Lung (tissue), 12 donors: Measurements from ENCODE around the gene RHOT2. TPM values are rescaled to one million over a fixed set of nuclear protein-coding genes. Genes with fewer than 3 reads are reported as not detected.

Experiments used
- ATAC-seq: fragments of 200-7000 bp; cut with Tn5 transposase; one replicate; pipeline ENCODE4 v1.9.1; 2020; ENCODE audit warnings: moderate number of reproducible peaks; ENCODE audit not compliant: insufficient read depth, low FRiP score
- DNase-seq, 3 donors: peaks; one replicate each; pipeline ENCODE4 v3.0.0-alpha.2; 2013 to 2017
- H3K27ac ChIP-seq, 2 donors: one replicate each; pipeline ENCODE4 v1.5.1; 2013; ENCODE audit warnings: mild to moderate bottlenecking in 2 of 2, moderate library complexity in 2 of 2, control low read depth in 1 of 2, inconsistent platforms in 1 of 2, low read depth in 1 of 2, low read length in 1 of 2
- H3K27me3 ChIP-seq, 3 donors: one replicate each; pipeline ENCODE4 v1.5.1; 2013; ENCODE audit warnings: low read length in 2 of 3; ENCODE audit not compliant: control insufficient read depth in 3 of 3, insufficient read depth in 3 of 3
- H3K36me3 ChIP-seq, 4 donors: one replicate each; pipeline ENCODE4 v1.5.1; 2013; ENCODE audit warnings: low read length in 4 of 4, mild to moderate bottlenecking in 1 of 4, moderate library complexity in 1 of 4; ENCODE audit not compliant: control insufficient read depth in 4 of 4, insufficient read depth in 4 of 4
- H3K4me1 ChIP-seq, 5 donors: one replicate each; pipeline ENCODE4 v1.5.1; 2013; ENCODE audit warnings: low read length in 5 of 5, mild to moderate bottlenecking in 2 of 5, moderate library complexity in 1 of 5; ENCODE audit not compliant: control insufficient read depth in 5 of 5, insufficient read depth in 5 of 5
- H3K4me3 ChIP-seq: one replicate; pipeline ENCODE4 v1.5.1; 2013; ENCODE audit warnings: mild to moderate bottlenecking, control low read depth, moderate library complexity
- H3K9ac ChIP-seq, 2 donors: one replicate each; pipeline ENCODE4 v1.5.1; 2013; ENCODE audit warnings: low read length in 2 of 2, control low read depth in 1 of 2; ENCODE audit not compliant: insufficient read depth in 1 of 2
- H3K9me3 ChIP-seq, 4 donors: one replicate each; pipeline ENCODE4 v1.5.1; 2013; ENCODE audit warnings: low read length in 3 of 4, mild to moderate bottlenecking in 1 of 4, moderate library complexity in 1 of 4; ENCODE audit not compliant: control insufficient read depth in 4 of 4, insufficient read depth in 3 of 4
- CTCF ChIP-seq: IDR thresholded peaks from 2 replicates; pipeline ENCODE4 v1.5.1; 2012; ENCODE audit warnings: mild to moderate bottlenecking; ENCODE audit errors: control extremely low read depth, extremely low read depth
- WGBS, 2 donors: extraction: QIAGEN DNeasy Blood & Tissue Kit; methylation state at CpG; one replicate each; pipeline ENCODE4 v1.1.7; 2013; 5-methylcytosine and 5-hydroxymethylcytosine counted together
- polyA plus RNA-seq, 2 donors: library from polyadenylated mRNA; stranded (reverse); fragments of 200-250 nt; gene quantifications; one replicate each; pipeline ENCODE4 v1.2.1, GENCODE V29; 2013
- total RNA-seq, 2 donors: library from RNA; depleted of rRNA in 1 of 2; stranded (reverse); fragments of >200 nt in 1 of 2; gene quantifications; one replicate each; pipeline ENCODE4 v1.2.1, GENCODE V29; 2014 to 2021
- donor health status: control.
- donor health status: control.
- donor health status: Bipolar disorder and iron deficiency.
- donor health status: healthy.
- donor health status: DM: yes; HTN: yes; CAD: no.

Gene RHOT2
- total and polyA plus RNA-seq, 4 donors: 40.5 to 121 (median 115) TPM

GRCh38 chr16:720990-721764 is 53.2 kb downstream of the RHOT2 start, which contains the start of gene ANTKMT:
Gene ANTKMT, plus strand, starts transcription at chr16:721146. Its CDS starts 129 bp downstream, at chr16:721275.
- ATAC-seq (peak; percentile 81), DNase-seq (peak; percentile 75 to 87 (median 84))
- Histone ChIP-seq H3K36me3 (no peaks in the 10 kb centered on the region), H3K4me3 (peak within 1 kb of the TSS; percentile 85), H3K4me1 (peaks cover 0 to 25% (median 7%) of the 10 kb centered on the region in 5 donors), H3K9ac (no peak within 1 kb of the TSS), H3K27ac (peak within 1 kb of the TSS; percentile 88 to 91), H3K27me3 (peaks cover 0 to 6% (median under 1%) of the 10 kb centered on the region in 3 donors), H3K9me3 (no peaks in the 10 kb centered on the region)
- 5 to 8% methylated on average over 65 to 106 of the region's 106 CpGs for WGBS, 2 donors
- TF ChIP-seq CTCF: peak; percentile 2

GRCh38 chr16:721765-722540 is 54.0 kb downstream of the RHOT2 start:
- H3K27ac ChIP-seq: no peak overlapping the region
- H3K27me3 ChIP-seq: peaks cover 0 to 3% (median 0%) of the 10 kb centered on the region in 3 donors
- no peak for TF ChIP-seq CTCF
- H3K4me1 ChIP-seq: peaks cover 0 to 17% (median 5%) of the 10 kb centered on the region in 5 donors
- H3K9ac ChIP-seq: no peak overlapping the region
- H3K4me3 ChIP-seq: no peak overlapping the region
- H3K9me3 ChIP-seq: no peaks in the 10 kb centered on the region
- DNase-seq: no peak
- WGBS, 2 donors: 86% methylated on average over 51 of the region's 51 CpGs
- ATAC-seq: no peak
- H3K36me3 ChIP-seq: no peaks in the 10 kb centered on the region

- H3K4me1 ChIP-seq: peaks cover 0 to 23% (median 5%) of the 10 kb centered on the region in 5 donors
Observed at GRCh38 chr16:722835-723633, 55.1 kb downstream of the RHOT2 start.

More at GRCh38 chr16:722835-723633, 55.1 kb downstream of the RHOT2 start:
- no peak for DNase-seq
- Histone ChIP-seq H3K27ac (no peak overlapping the region), H3K36me3 (no peaks in the 10 kb centered on the region), H3K9ac (no peak overlapping the region), H3K4me3 (no peak overlapping the region), H3K9me3 (no peaks in the 10 kb centered on the region), H3K27me3 (peaks cover 0 to 7% (median 4%) of the 10 kb centered on the region in 3 donors)
- TF ChIP-seq CTCF: no peak
- no peak for ATAC-seq
- WGBS, 2 donors: 90 to 92% methylated on average over 21 to 24 of the region's 24 CpGs
